HEK293 (cell line): Measurements from ENCODE around the gene ACTR1A.

Experiments used
- BCL11A ChIP-seq: fragments of 450-650 bp; formaldehyde crosslinking; IDR thresholded peaks from 2 replicates; pipeline ENCODE4 v1.5.1; 2016; ENCODE audit warnings: low read depth, missing biosample characterization, missing genetic modification characterization
- KLF1 ChIP-seq: fragments of 450-650 bp; formaldehyde crosslinking; IDR thresholded peaks from 2 replicates; pipeline ENCODE4 v1.5.1; 2016; ENCODE audit warnings: missing biosample characterization, missing genetic modification characterization
- OVOL3 ChIP-seq: fragments of 450-650 bp; formaldehyde crosslinking; IDR thresholded peaks from 2 replicates; pipeline ENCODE4 v1.5.1; 2016; ENCODE audit warnings: missing biosample characterization, missing genetic modification characterization
- PBX3 ChIP-seq: sonication (generic); formaldehyde crosslinking; IDR thresholded peaks from 2 replicates; pipeline ENCODE4 v1.8.1; 2022; ENCODE audit warnings: mild to moderate bottlenecking, moderate library complexity, missing genetic modification reagents
- PRDM4 ChIP-seq: fragments of 450-650 bp; formaldehyde crosslinking; IDR thresholded peaks from 2 replicates; pipeline ENCODE4 v1.5.1; 2017; ENCODE audit warnings: missing biosample characterization, missing genetic modification characterization
- REST ChIP-seq: fragments of 450-650 bp; formaldehyde crosslinking; IDR thresholded peaks from 2 replicates; pipeline ENCODE4 v1.5.1; 2016; ENCODE audit warnings: missing biosample characterization, missing genetic modification characterization
- TRIM28 ChIP-seq: IDR thresholded peaks from 2 replicates; pipeline ENCODE4 v1.6.1; 2011; ENCODE audit warnings: low read length, control low read depth, borderline replicate concordance
- ZBTB11 ChIP-seq: fragments of 450-650 bp; formaldehyde crosslinking; conservative IDR thresholded peaks from 2 replicates; pipeline ENCODE4 v1.5.1; 2016; ENCODE audit warnings: low read depth, missing biosample characterization, missing genetic modification characterization
- ZNF114 ChIP-seq: fragments of 450-650 bp; formaldehyde crosslinking; IDR thresholded peaks from 2 replicates; pipeline ENCODE4 v1.5.0; 2017; ENCODE audit warnings: missing biosample characterization, missing genetic modification characterization
- ZNF184 ChIP-seq: fragments of 450-650 bp; IDR thresholded peaks from 2 replicates; pipeline ENCODE4 v1.5.1; 2018; ENCODE audit warnings: missing biosample characterization, mild to moderate bottlenecking, missing genetic modification characterization
- ZNF324 ChIP-seq: fragments of 450-650 bp; formaldehyde crosslinking; IDR thresholded peaks from 2 replicates; pipeline ENCODE4 v1.5.1; 2016; ENCODE audit warnings: missing biosample characterization, missing genetic modification characterization
- ZNF558 ChIP-seq: fragments of 450-650 bp; formaldehyde crosslinking; IDR thresholded peaks from 2 replicates; pipeline ENCODE4 v1.5.1; 2016; ENCODE audit warnings: missing biosample characterization, missing genetic modification characterization
- ZNF645 ChIP-seq: fragments of 450-650 bp; formaldehyde crosslinking; IDR thresholded peaks from 2 replicates; pipeline ENCODE4; 2016; ENCODE audit warnings: missing biosample characterization, missing genetic modification characterization
- ZNF654 ChIP-seq: fragments of 450-650 bp; formaldehyde crosslinking; IDR thresholded peaks from 2 replicates; pipeline ENCODE4 v1.5.1; 2016; ENCODE audit warnings: low read depth, missing biosample characterization, missing genetic modification characterization
- ZNF660 ChIP-seq: fragments of 450-650 bp; IDR thresholded peaks from 2 replicates; pipeline ENCODE4 v1.5.1; 2018; ENCODE audit warnings: missing biosample characterization, mild to moderate bottlenecking, missing genetic modification characterization
- ZNF670 ChIP-seq: fragments of 450-650 bp; formaldehyde crosslinking; IDR thresholded peaks from 2 replicates; pipeline ENCODE4 v1.5.1; 2016; ENCODE audit warnings: missing biosample characterization, missing genetic modification characterization, low read depth
- ZNF792 ChIP-seq: fragments of 450-650 bp; formaldehyde crosslinking; IDR thresholded peaks from 2 replicates; pipeline ENCODE4 v1.5.1; 2016; ENCODE audit warnings: missing biosample characterization, missing genetic modification characterization
- ZNF843 ChIP-seq: fragments of 450-650 bp; formaldehyde crosslinking; IDR thresholded peaks from 2 replicates; pipeline ENCODE4 v1.5.1; 2016; ENCODE audit warnings: missing biosample characterization, missing genetic modification characterization
- ZSCAN18 ChIP-seq: fragments of 450-650 bp; formaldehyde crosslinking; IDR thresholded peaks from 2 replicates; pipeline ENCODE4 v1.5.1; 2016; ENCODE audit warnings: missing biosample characterization, missing genetic modification characterization
- ZSCAN30 ChIP-seq: fragments of 450-650 bp; IDR thresholded peaks from 2 replicates; pipeline ENCODE4 v1.5.1; 2018; ENCODE audit warnings: missing biosample characterization, mild to moderate bottlenecking, missing genetic modification characterization, moderate library complexity
- TF ChIP-seq, protein P1 (sequence below): fragments of 450-650 bp; formaldehyde crosslinking; IDR thresholded peaks from 2 replicates; pipeline ENCODE4 v1.5.1; 2016; ENCODE audit warnings: missing biosample characterization, missing genetic modification characterization, borderline replicate concordance
- TF ChIP-seq, protein P2 (sequence below): fragments of 450-650 bp; formaldehyde crosslinking; IDR thresholded peaks from 2 replicates; pipeline ENCODE4 v1.5.1; 2016; ENCODE audit warnings: missing biosample characterization, missing genetic modification characterization

ACTR1A gene

DNA sequence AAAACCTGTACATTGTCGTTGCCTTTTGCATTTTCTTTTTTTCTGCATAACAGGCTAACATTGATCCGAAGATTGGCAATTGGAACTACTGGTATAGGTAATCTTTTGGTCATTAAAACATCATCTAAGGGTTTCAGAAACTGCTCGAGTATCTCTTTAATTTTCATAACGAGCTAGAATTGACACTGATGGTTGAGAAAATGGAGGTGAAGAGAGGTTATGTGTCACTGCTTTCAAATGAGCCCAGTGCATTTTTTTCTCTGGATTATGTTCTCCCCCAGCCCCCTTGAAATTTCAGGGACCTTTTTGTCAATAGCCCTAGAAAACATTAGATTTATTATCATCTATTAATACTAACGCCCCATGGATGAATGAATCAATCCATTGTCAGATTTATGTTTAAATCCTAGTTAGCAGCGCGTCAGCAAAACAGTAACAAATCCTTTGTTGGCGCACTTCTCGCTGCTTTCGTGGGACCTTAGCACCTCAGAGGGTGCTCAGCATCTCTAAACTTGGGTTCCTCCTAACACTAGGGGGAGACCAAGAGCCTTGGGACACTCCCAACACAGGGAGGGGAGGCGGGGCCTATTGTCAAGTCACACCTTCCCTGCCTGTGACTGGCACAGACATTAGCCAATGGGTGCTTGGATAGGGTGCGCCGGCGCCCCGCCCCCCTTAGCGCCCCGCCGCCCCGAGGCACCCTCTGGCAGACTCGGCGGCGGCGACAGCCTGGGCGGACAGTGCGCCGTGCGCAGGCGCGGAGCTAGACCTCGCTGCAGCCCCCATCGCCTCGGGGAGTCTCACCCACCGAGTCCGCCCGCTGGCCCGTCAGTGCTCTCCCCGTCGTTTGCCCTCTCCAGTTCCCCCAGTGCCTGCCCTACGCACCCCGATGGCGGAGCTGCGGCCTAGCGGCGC lies 1.0 kb upstream of the ACTR1A start, which contains the start of gene SUFU (continued):
- TF ChIP-seq BCL11A (tag by site-specific recombination) (no peak), OVOL3 (no peak), PBX3 (peak; percentile 97), ZNF670 (no peak), ZSCAN18 (tag by site-specific recombination) (no peak), ZNF184 (tag by site-specific recombination) (peak; percentile 5; the same call in 1 of the 2 replicates), TRIM28 (no peak), ZNF114 (tag by site-specific recombination) (no peak), REST (tag by site-specific recombination) (no peak), ZSCAN30 (tag by site-specific recombination) (0 out of 2 replicates have a peak, but pooled peaks have one; percentile 33), ZNF654 (tag by site-specific recombination) (peak; percentile 80), KLF1 (peak; percentile 24; the same call in 1 of the 2 replicates), ZNF660 (tag by site-specific recombination) (peak; percentile 69), ZNF558 (no peak), ZNF843 (tag by site-specific recombination) (no peak), ZNF324 (tag by site-specific recombination) (peak; percentile 45; the same call in 1 of the 2 replicates), ZNF792 (tag by site-specific recombination) (no peak), ZNF645 (tag by site-specific recombination) (no peak), ZBTB11 (tag by site-specific recombination) (no peak), PRDM4 (tag by site-specific recombination) (peak; percentile 42; the same call in 1 of the 2 replicates)
- TF ChIP-seq, protein P1, sequence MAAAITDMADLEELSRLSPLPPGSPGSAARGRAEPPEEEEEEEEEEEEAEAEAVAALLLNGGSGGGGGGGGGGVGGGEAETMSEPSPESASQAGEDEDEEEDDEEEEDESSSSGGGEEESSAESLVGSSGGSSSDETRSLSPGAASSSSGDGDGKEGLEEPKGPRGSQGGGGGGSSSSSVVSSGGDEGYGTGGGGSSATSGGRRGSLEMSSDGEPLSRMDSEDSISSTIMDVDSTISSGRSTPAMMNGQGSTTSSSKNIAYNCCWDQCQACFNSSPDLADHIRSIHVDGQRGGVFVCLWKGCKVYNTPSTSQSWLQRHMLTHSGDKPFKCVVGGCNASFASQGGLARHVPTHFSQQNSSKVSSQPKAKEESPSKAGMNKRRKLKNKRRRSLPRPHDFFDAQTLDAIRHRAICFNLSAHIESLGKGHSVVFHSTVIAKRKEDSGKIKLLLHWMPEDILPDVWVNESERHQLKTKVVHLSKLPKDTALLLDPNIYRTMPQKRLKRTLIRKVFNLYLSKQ (tag by site-specific recombination) = no peak
- TF ChIP-seq, protein P2, sequence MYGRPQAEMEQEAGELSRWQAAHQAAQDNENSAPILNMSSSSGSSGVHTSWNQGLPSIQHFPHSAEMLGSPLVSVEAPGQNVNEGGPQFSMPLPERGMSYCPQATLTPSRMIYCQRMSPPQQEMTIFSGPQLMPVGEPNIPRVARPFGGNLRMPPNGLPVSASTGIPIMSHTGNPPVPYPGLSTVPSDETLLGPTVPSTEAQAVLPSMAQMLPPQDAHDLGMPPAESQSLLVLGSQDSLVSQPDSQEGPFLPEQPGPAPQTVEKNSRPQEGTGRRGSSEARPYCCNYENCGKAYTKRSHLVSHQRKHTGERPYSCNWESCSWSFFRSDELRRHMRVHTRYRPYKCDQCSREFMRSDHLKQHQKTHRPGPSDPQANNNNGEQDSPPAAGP (tag by site-specific recombination) = no peak
